Hepatocyte (in vitro differentiated cells): ENCODE results near the gene PPIL3.

Experiments used
- EZH2 ChIP-seq: fragments of 200-600 bp; sonication (generic); IDR thresholded peaks from 2 replicates; pipeline ENCODE4 v1.6.1; 2016; ENCODE audit warnings: antibody characterized with exemption, mild to moderate bottlenecking, borderline replicate concordance
- TF ChIP-seq, protein P1 (sequence below): fragments of 200-600 bp; sonication (generic); IDR thresholded peaks from 2 replicates; pipeline ENCODE4 v1.5.1; 2016; ENCODE audit warnings: antibody characterized with exemption, mild to moderate bottlenecking; ENCODE audit not compliant: poor library complexity

DNA sequence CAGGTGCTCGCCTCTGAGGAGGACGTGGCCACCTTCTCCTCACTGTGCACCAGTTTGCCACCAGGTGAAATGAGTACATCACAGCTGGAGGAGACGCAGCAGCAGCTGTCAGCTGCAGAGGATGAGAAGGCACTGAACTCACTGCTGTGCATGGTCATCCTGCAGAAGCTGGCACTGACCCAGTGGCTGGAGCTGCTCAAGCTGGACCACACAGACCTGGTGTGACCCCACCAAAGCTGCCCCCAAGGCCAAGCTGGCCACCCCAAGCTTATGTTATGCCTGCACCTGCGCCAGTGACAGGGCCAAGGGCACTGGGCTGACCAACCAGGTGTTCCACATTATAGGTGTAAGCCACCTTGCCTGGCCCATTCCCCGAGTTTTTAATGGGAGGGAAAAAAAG lies 43.7 kb downstream of the PPIL3 start:
- TF ChIP-seq, protein P1, sequence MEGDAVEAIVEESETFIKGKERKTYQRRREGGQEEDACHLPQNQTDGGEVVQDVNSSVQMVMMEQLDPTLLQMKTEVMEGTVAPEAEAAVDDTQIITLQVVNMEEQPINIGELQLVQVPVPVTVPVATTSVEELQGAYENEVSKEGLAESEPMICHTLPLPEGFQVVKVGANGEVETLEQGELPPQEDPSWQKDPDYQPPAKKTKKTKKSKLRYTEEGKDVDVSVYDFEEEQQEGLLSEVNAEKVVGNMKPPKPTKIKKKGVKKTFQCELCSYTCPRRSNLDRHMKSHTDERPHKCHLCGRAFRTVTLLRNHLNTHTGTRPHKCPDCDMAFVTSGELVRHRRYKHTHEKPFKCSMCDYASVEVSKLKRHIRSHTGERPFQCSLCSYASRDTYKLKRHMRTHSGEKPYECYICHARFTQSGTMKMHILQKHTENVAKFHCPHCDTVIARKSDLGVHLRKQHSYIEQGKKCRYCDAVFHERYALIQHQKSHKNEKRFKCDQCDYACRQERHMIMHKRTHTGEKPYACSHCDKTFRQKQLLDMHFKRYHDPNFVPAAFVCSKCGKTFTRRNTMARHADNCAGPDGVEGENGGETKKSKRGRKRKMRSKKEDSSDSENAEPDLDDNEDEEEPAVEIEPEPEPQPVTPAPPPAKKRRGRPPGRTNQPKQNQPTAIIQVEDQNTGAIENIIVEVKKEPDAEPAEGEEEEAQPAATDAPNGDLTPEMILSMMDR: no peak
- no peak for TF ChIP-seq EZH2
